Activated T-cell treated with anti-CD3 and anti-CD28 coated beads for 48 hours (primary cell): ENCODE results near the gene TMEM170A.

Experiments
- DNase-seq: peaks from one replicate; pipeline ENCODE4 v3.0.0-alpha.2; 2020; ENCODE audit warnings: low read depth

TMEM170A gene

DNA sequence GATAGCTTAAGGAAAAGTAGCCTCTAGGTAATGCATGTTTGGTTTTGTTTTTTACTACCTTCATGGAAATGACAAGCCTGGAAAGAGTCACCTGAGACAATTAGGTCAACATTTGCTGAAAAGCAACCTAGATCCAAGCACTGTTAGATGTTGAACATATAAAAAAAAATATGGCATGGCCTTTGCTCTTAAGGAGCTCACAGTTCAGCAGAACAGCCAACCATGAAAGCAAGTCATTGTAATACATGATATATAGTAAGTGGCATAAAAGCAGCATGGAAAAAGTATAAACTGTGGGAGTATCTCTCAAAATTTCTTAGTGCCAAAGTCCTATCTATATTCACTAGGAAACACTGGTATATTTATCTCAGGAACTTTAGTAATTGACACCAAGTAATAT is 62.8 kb downstream of the TMEM170A start:
- no peak for DNase-seq

DNA sequence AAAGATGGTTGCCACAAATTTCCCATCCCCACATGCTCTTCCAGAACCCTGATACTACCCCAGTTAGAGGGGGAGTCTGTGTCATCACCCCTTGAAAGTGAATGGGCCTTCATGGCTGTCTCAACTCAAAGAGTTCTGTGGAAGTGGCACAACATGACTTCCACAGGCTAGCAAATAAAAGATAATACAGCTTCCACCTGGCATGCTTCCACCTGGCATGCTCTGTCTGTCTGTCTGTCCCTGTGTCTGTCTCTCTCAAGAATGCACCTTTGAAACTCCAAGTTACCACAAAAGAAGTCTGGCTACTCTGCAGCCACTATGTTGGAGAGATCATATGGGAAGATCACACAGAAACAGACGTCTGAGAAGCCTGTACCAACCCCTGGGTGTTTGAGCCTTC is 66.2 kb downstream of the TMEM170A start:
- DNase-seq = no peak

DNA sequence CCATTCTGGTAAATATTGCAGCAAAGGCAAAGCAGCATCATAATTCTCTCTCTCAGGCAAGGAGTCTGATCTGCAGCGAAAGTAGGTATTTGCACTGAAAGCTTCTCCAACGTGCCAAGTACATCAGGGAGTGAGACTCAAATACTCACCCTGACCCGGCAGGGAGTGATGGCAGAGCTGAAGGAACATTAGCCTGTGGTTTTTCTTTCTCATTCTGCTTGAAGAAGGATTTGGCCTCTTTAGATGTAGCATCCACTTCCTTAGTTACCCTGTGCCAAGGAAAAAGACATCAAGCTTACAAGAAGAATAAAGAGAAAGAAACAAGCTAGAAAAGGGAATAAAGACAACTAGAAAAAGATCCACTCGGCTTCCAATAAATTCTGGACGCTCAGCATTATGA is 69.5 kb downstream of the TMEM170A start:
- no peak for DNase-seq
